Small intestine (tissue), 7 donors: Measurements from ENCODE around the gene SYNPO2L. TPM values are rescaled to one million over a fixed set of nuclear protein-coding genes. Genes with fewer than 3 reads are reported as not detected.
"Not testable (repeated sequence)": the region's sequence is repeated elsewhere in the genome, so short reads cannot be mapped to it uniquely, and the experiment has no call there.

Experiments used
- DNase-seq, 2 donors: peaks; one replicate each; pipeline versions ENCODE4 v3.0.0 to v3.0.0-alpha.2; 2013
- FAIRE-seq: peaks from 2 replicates; lab custom pipeline; 2012; peaks lifted over from hg19 to GRCh38; lab: Jason Lieb, UNC
- H3K27ac ChIP-seq, 3 donors: one replicate each; pipeline ENCODE4 v1.5.1; 2013; ENCODE audit warnings: low read length in 2 of 3, mild to moderate bottlenecking in 2 of 3, control low read depth in 1 of 3, inconsistent platforms in 1 of 3, low read depth in 1 of 3, moderate library complexity in 1 of 3
- H3K27me3 ChIP-seq, 3 donors: one replicate each; pipeline ENCODE4 v1.6.1; 2013; ENCODE audit warnings: low read length in 3 of 3, inconsistent platforms in 1 of 3; ENCODE audit not compliant: control insufficient read depth in 3 of 3, insufficient read depth in 3 of 3
- H3K36me3 ChIP-seq, 3 donors: one replicate each; pipeline ENCODE4 v1.6.1; 2013; ENCODE audit warnings: low read length in 3 of 3, inconsistent platforms in 1 of 3, low read depth in 1 of 3, mild to moderate bottlenecking in 1 of 3, moderate library complexity in 1 of 3; ENCODE audit not compliant: control insufficient read depth in 3 of 3, insufficient read depth in 2 of 3
- H3K4me1 ChIP-seq, 3 donors: one replicate each; pipeline ENCODE4 v1.6.1; 2013; ENCODE audit warnings: low read length in 2 of 3, inconsistent platforms in 1 of 3, low read depth in 1 of 3, mild to moderate bottlenecking in 1 of 3, moderate library complexity in 1 of 3; ENCODE audit not compliant: control insufficient read depth in 3 of 3, insufficient read depth in 2 of 3
- H3K4me3 ChIP-seq, 3 donors: one replicate each; pipeline ENCODE4 v1.5.1; 2013; ENCODE audit warnings: low read length in 3 of 3, control low read depth in 1 of 3, inconsistent platforms in 1 of 3, low read depth in 1 of 3, mild to moderate bottlenecking in 1 of 3, moderate library complexity in 1 of 3
- H3K9me3 ChIP-seq, 2 donors: one replicate each; pipeline ENCODE4 v1.6.1; 2013; ENCODE audit warnings: low read depth in 1 of 2, low read length in 1 of 2; ENCODE audit not compliant: control insufficient read depth in 2 of 2, insufficient read depth in 1 of 2
- WGBS, 3 donors: extraction: QIAGEN DNeasy Blood & Tissue Kit; methylation state at CpG; one replicate each; pipeline ENCODE4 v1.1.7; 2013; 5-methylcytosine and 5-hydroxymethylcytosine counted together
- polyA plus RNA-seq, 4 donors: library from polyadenylated mRNA; stranded (reverse) in 3 of 4; unstranded in 1 of 4; fragments of 200-250 nt in 3 of 4; fragments of 120-200 nt in 1 of 4; gene quantifications; one replicate each; pipeline versions ENCODE4 v1.2.1 to v1.2.3, GENCODE V29; 2013
- donor health status: healthy with polysubstance abuse.
- donor health status: control.
- donor health status: control.
- donor health status: Bipolar disorder and iron deficiency.
- donor health status: healthy.

SYNPO2L gene
- polyA plus RNA-seq, 4 donors: 0.04 to 1.6 (median 0.59) TPM; not detected in 1

- not testable (repeated sequence) for H3K4me1 ChIP-seq, H3K36me3 ChIP-seq, H3K9me3 ChIP-seq, H3K27ac ChIP-seq, DNase-seq, FAIRE-seq, H3K4me3 ChIP-seq, H3K27me3 ChIP-seq
- WGBS, 3 donors: 92 to 93% (median 93%) methylated on average over 7 to 15 of the region's 20 CpGs
These were observed 18.7 kb upstream of the SYNPO2L start for GRCh38 chr10:73674546-73674945.

GRCh38 chr10:73668378-73668777 is 12.5 kb upstream of the SYNPO2L start:
- H3K27me3 ChIP-seq, H3K9me3 ChIP-seq, H3K4me3 ChIP-seq, DNase-seq, H3K36me3 ChIP-seq, H3K4me1 ChIP-seq, FAIRE-seq, H3K27ac ChIP-seq: not testable (repeated sequence)
- WGBS, 3 donors: 92 to 100% (median 100%) methylated on average over 2 to 3 of the region's 4 CpGs

- H3K36me3 ChIP-seq, H3K27me3 ChIP-seq, H3K27ac ChIP-seq, FAIRE-seq, H3K4me3 ChIP-seq, H3K9me3 ChIP-seq, H3K4me1 ChIP-seq, DNase-seq: not testable (repeated sequence)
- WGBS, 3 donors: 59 to 67% (median 62%) methylated on average over 4 of the region's 5 CpGs
These were observed 10.5 kb upstream of the SYNPO2L start for GRCh38 chr10:73666153-73666809.

GRCh38 chr10:73665581-73665980 is 9.8 kb upstream of the SYNPO2L start:
- not testable (repeated sequence) for H3K4me1 ChIP-seq, DNase-seq, H3K9me3 ChIP-seq, FAIRE-seq, H3K36me3 ChIP-seq, H3K4me3 ChIP-seq, H3K27me3 ChIP-seq, H3K27ac ChIP-seq
- 81 to 100% (median 92%) methylated on average over 2 to 3 of the region's 3 CpGs for WGBS, 3 donors

- FAIRE-seq, H3K27me3 ChIP-seq, H3K36me3 ChIP-seq, H3K27ac ChIP-seq, H3K9me3 ChIP-seq, H3K4me3 ChIP-seq, H3K4me1 ChIP-seq: not testable (repeated sequence)
- WGBS, 3 donors: 79 to 80% (median 79%) methylated on average over 12 to 13 of the region's 13 CpGs
- peak in 1 of 2 donors; percentile 27 for DNase-seq
These were observed 8.6 kb upstream of the SYNPO2L start for GRCh38 chr10:73664156-73665040.

- H3K27me3 ChIP-seq, H3K36me3 ChIP-seq, H3K4me1 ChIP-seq, H3K9me3 ChIP-seq, H3K4me3 ChIP-seq, H3K27ac ChIP-seq, FAIRE-seq, DNase-seq: not testable (repeated sequence)
- 80 to 81% (median 80%) methylated on average over 10 of the region's 10 CpGs for WGBS, 3 donors
These were observed 7.8 kb upstream of the SYNPO2L start for GRCh38 chr10:73663621-73664020.

GRCh38 chr10:73662705-73663104 is 6.9 kb upstream of the SYNPO2L start:
- 82 to 94% (median 84%) methylated on average over 7 of the region's 7 CpGs for WGBS, 3 donors
- not testable (repeated sequence) for H3K27ac ChIP-seq, DNase-seq, H3K9me3 ChIP-seq, H3K27me3 ChIP-seq, H3K4me1 ChIP-seq, H3K36me3 ChIP-seq, FAIRE-seq, H3K4me3 ChIP-seq

GRCh38 chr10:73655257-73655989 is 406 bp downstream of the SYNPO2L start:
- Histone ChIP-seq H3K9me3 (no peaks in the 10 kb centered on the region), H3K36me3 (no peaks in the 10 kb centered on the region), H3K27me3 (no peaks in the 10 kb centered on the region), H3K27ac (no peak overlapping the region), H3K4me3 (no peak overlapping the region), H3K4me1 (no peaks in the 10 kb centered on the region)
- WGBS, 3 donors: 59 to 74% (median 66%) methylated on average over 12 of the region's 12 CpGs
- DNase-seq (no peak), FAIRE-seq (no peak)
